H9 (cell line): ENCODE results near the gene UTP15. TPM values are rescaled to one million over a fixed set of nuclear protein-coding genes. Genes with fewer than 3 reads are reported as not detected.

Experiments used
- DNase-seq: peaks from one replicate; pipeline ENCODE4 v3.0.0-alpha.2; 2017
- H2AFZ ChIP-seq: one replicate; pipeline ENCODE4 v1.6.1; 2013; ENCODE audit warnings: mild to moderate bottlenecking, low read length, control low read depth, moderate library complexity
- H2AK5ac ChIP-seq: 2 replicates; pipeline ENCODE4 v1.6.1; 2013; ENCODE audit warnings: low read length, control low read depth, mixed read lengths; ENCODE audit not compliant: insufficient read length
- H2BK120ac ChIP-seq: one replicate; pipeline ENCODE4 v1.6.1; 2013; ENCODE audit warnings: low read depth, mild to moderate bottlenecking, low read length, control low read depth, inconsistent platforms; ENCODE audit not compliant: poor library complexity, severe bottlenecking
- H2BK12ac ChIP-seq: 2 replicates; pipeline ENCODE4 v1.6.1; 2013; ENCODE audit warnings: low read length, control low read depth, mixed read lengths, low read depth; ENCODE audit not compliant: insufficient read length
- H2BK15ac ChIP-seq: 2 replicates; pipeline ENCODE4 v1.6.1; 2013; ENCODE audit warnings: low read depth, low read length, control low read depth
- H2BK20ac ChIP-seq: one replicate; pipeline ENCODE4 v1.6.1; 2013; ENCODE audit warnings: low read depth, mild to moderate bottlenecking, low read length, control low read depth, inconsistent platforms; ENCODE audit not compliant: poor library complexity, severe bottlenecking
- H2BK5ac ChIP-seq: 2 replicates; pipeline ENCODE4 v1.6.1; 2013; ENCODE audit warnings: low read length, control low read depth, mixed read lengths; ENCODE audit not compliant: insufficient read length
- H3K14ac ChIP-seq: 2 replicates; pipeline ENCODE4 v1.6.1; 2013; ENCODE audit warnings: low read length, control low read depth; ENCODE audit not compliant: insufficient read depth
- H3K18ac ChIP-seq: 2 replicates; pipeline ENCODE4 v1.6.1; 2013; ENCODE audit warnings: low read depth, mild to moderate bottlenecking, mixed read lengths, low read length, control low read depth; ENCODE audit not compliant: insufficient read length
- H3K23ac ChIP-seq: 2 replicates; pipeline ENCODE4 v1.6.1; 2013; ENCODE audit warnings: low read length, control low read depth, mixed read lengths, low read depth; ENCODE audit not compliant: insufficient read length
- H3K23me2 ChIP-seq: 2 replicates; pipeline ENCODE4 v1.6.1; 2013; ENCODE audit warnings: low read depth, mild to moderate bottlenecking, mixed read lengths, low read length, control low read depth; ENCODE audit not compliant: insufficient read length, poor library complexity, severe bottlenecking
- H3K27ac ChIP-seq: 2 replicates; pipeline ENCODE4 v1.5.1; 2013; ENCODE audit warnings: low read length, control low read depth, mixed read lengths, low read depth; ENCODE audit not compliant: insufficient read length
- H3K27me3 ChIP-seq: 2 replicates; pipeline ENCODE4 v1.6.1; 2013; ENCODE audit warnings: low read length, control low read depth, inconsistent platforms; ENCODE audit not compliant: insufficient read depth
- H3K4ac ChIP-seq: 2 replicates; pipeline ENCODE4 v1.6.1; 2013; ENCODE audit warnings: low read depth, mild to moderate bottlenecking, control low read depth, inconsistent platforms, low read length, moderate library complexity
- H3K4me1 ChIP-seq: 2 replicates; pipeline ENCODE4 v1.6.1; 2013; ENCODE audit warnings: low read length, control low read depth, inconsistent platforms; ENCODE audit not compliant: insufficient read depth
- H3K4me2 ChIP-seq: 2 replicates; pipeline ENCODE4 v1.6.1; 2013; ENCODE audit warnings: low read length, control low read depth, mixed read lengths; ENCODE audit not compliant: insufficient read length, insufficient read depth
- H3K56ac ChIP-seq: 2 replicates; pipeline ENCODE4 v1.6.1; 2013; ENCODE audit warnings: low read depth, mild to moderate bottlenecking, mixed read lengths, low read length, control low read depth; ENCODE audit not compliant: insufficient read length
- H3K79me1 ChIP-seq: 2 replicates; pipeline ENCODE4 v1.6.1; 2013; ENCODE audit warnings: low read depth, mild to moderate bottlenecking, moderate library complexity, low read length, control low read depth, inconsistent platforms; ENCODE audit not compliant: insufficient read depth, poor library complexity, severe bottlenecking
- H3K79me2 ChIP-seq: 2 replicates; pipeline ENCODE4 v1.6.1; 2013; ENCODE audit warnings: low read length, control low read depth, inconsistent platforms; ENCODE audit not compliant: insufficient read depth
- H3K9ac ChIP-seq: 2 replicates; pipeline ENCODE4 v1.6.1; 2013; ENCODE audit warnings: low read length, control low read depth, mixed read lengths; ENCODE audit not compliant: insufficient read length; ENCODE audit errors: extremely low read depth
- H3K9me3 ChIP-seq: one replicate; pipeline ENCODE4 v1.6.1; 2013; ENCODE audit warnings: low read depth, low read length, inconsistent platforms; ENCODE audit not compliant: control insufficient read depth
- H3T11ph ChIP-seq: one replicate; pipeline ENCODE4 v1.6.1; 2013; ENCODE audit warnings: mild to moderate bottlenecking, low read length, control low read depth, inconsistent platforms
- H4K20me1 ChIP-seq: one replicate; pipeline ENCODE4 v1.6.1; 2013; ENCODE audit not compliant: control insufficient read depth, insufficient read length, insufficient read depth
- H4K5ac ChIP-seq: 2 replicates; pipeline ENCODE4 v1.6.1; 2013; ENCODE audit warnings: low read depth, mild to moderate bottlenecking, mixed read lengths, low read length, control low read depth; ENCODE audit not compliant: insufficient read length
- H4K8ac ChIP-seq: replicated peaks from 2 replicates; pipeline ENCODE4 v1.6.1; 2013; ENCODE audit warnings: low read length, control low read depth, mixed read lengths, low read depth; ENCODE audit not compliant: insufficient read length
- H4K91ac ChIP-seq: 2 replicates; pipeline ENCODE4 v1.6.1; 2013; ENCODE audit warnings: low read depth, mild to moderate bottlenecking, moderate library complexity, mixed read lengths, low read length, control low read depth; ENCODE audit not compliant: insufficient read length
- H3K27ac Mint-ChIP-seq, 3 experiments: 2 replicates in 2 of 3; 3 replicates in 1 of 3; pipeline ENCODE4 v1.8.0; 2020 to 2021; ENCODE audit warnings: mixed read lengths in 3 of 3, mild to moderate bottlenecking in 1 of 3, moderate library complexity in 1 of 3
- H3K27me3 Mint-ChIP-seq: 2 replicates; pipeline ENCODE4 v1.8.0; 2021; ENCODE audit warnings: low read depth, mild to moderate bottlenecking, moderate library complexity, mixed read lengths
- H3K36me3 Mint-ChIP-seq, 3 experiments: 2 replicates in 2 of 3; 3 replicates in 1 of 3; pipeline ENCODE4 v1.8.0; 2020 to 2021; ENCODE audit warnings: low read depth in 3 of 3, mixed read lengths in 3 of 3; ENCODE audit not compliant: insufficient read depth in 1 of 3
- H3K4me1 Mint-ChIP-seq, 2 experiments: 2 replicates each; pipeline ENCODE4 v1.8.0; 2020; ENCODE audit warnings: mixed read lengths in 2 of 2
- H3K4me3 Mint-ChIP-seq, 2 experiments: 2 replicates in 1 of 2; 3 replicates in 1 of 2; pipeline ENCODE4 v1.8.0; 2020 to 2021; ENCODE audit warnings: mild to moderate bottlenecking in 2 of 2, mixed read lengths in 2 of 2, moderate library complexity in 1 of 2
- H3K9me3 Mint-ChIP-seq, 2 experiments: 2 replicates in 1 of 2; 3 replicates in 1 of 2; pipeline ENCODE4 v1.8.0; 2020; ENCODE audit warnings: mild to moderate bottlenecking in 2 of 2, mixed read lengths in 2 of 2, moderate library complexity in 1 of 2
- CTCF ChIP-seq: fragments of 200-600 bp; sonication (generic); conservative IDR thresholded peaks from 3 replicates; pipeline ENCODE4 v1.8.0; 2021; ENCODE audit warnings: antibody characterized with exemption, mild to moderate bottlenecking
- WGBS: extraction: QIAGEN DNeasy Blood & Tissue Kit; methylation state at CpG from one replicate; pipeline ENCODE4 v1.1.7; 2013; ENCODE audit warnings: missing lambda C conversion rate, low lambda C conversion rate, mixed read lengths; ENCODE audit not compliant: insufficient read length; ENCODE audit errors: extremely low coverage; 5-methylcytosine and 5-hydroxymethylcytosine counted together
- total RNA-seq: library from RNA; stranded (reverse); gene quantifications from 2 replicates; pipeline ENCODE4 v1.2.1, GENCODE V29; 2021

The UTP15 gene
- total RNA-seq, 1 experiment from 2014 or later: 43.5 TPM

- WGBS: no CpG with 5 or more reads among the region's 3 CpGs
- no peak overlapping the region for H2BK12ac ChIP-seq
- no peak overlapping the region for H3K4me2 ChIP-seq
- no peak overlapping the region for H2AFZ ChIP-seq
- H3K4me3 Mint-ChIP-seq: no peak overlapping the region
- H3K4me1 ChIP-seq: peaks cover 2% of the 10 kb centered on the region; the same call in 1 of the 2 replicates
- no peak overlapping the region for H3K27ac Mint-ChIP-seq
- H2BK5ac ChIP-seq: no peak overlapping the region
- H3K36me3 Mint-ChIP-seq: peaks cover 2 to 17% (median 5%) of the 10 kb centered on the region in 3 experiments; a peak in 6 of 7 replicates
- H3K79me1 ChIP-seq: no peaks in the 10 kb centered on the region
- H3K4me1 Mint-ChIP-seq: peaks cover 9 to 12% of the 10 kb centered on the region in 2 experiments
- H3K56ac ChIP-seq: no peak overlapping the region
- no peaks in the 10 kb centered on the region for H3K27me3 ChIP-seq
- H3T11ph ChIP-seq: no peak overlapping the region
- H2BK15ac ChIP-seq: no peak overlapping the region
- H3K9ac ChIP-seq: no peak overlapping the region
- no peaks in the 10 kb centered on the region for H4K20me1 ChIP-seq
- no peak overlapping the region for H4K91ac ChIP-seq
- no peaks in the 10 kb centered on the region for H3K9me3 ChIP-seq
- no peak overlapping the region for H3K23ac ChIP-seq
- H3K27ac ChIP-seq: no peak overlapping the region
- no peak for TF ChIP-seq CTCF
- H2AK5ac ChIP-seq: no peak overlapping the region
- H2BK20ac ChIP-seq: no peak overlapping the region
- H3K79me2 ChIP-seq: no peaks in the 10 kb centered on the region
- no peaks in the 10 kb centered on the region; the same call in none of the 2 replicates for H3K27me3 Mint-ChIP-seq
- H3K9me3 Mint-ChIP-seq: peaks cover 12 to 18% of the 10 kb centered on the region in 2 experiments
- no peak for DNase-seq
- no peak overlapping the region for H4K8ac ChIP-seq
- H2BK120ac ChIP-seq: no peak overlapping the region
- no peaks in the 10 kb centered on the region for H3K23me2 ChIP-seq
- no peak overlapping the region for H3K4ac ChIP-seq
- no peak overlapping the region for H4K5ac ChIP-seq
- H3K18ac ChIP-seq: no peak overlapping the region
- no peak overlapping the region for H3K14ac ChIP-seq
These were observed 37.3 kb upstream of the UTP15 start for GRCh38 chr5:73528248-73528647.
